Frontal cortex (tissue), 4 donors: Measurements from ENCODE around the gene SCT. TPM values are rescaled to one million over a fixed set of nuclear protein-coding genes. Genes with fewer than 3 reads are reported as not detected.

Experiments
- DNase-seq, 2 donors: peaks; one replicate each; pipeline ENCODE4 v3.0.0; 2012; ENCODE audit warnings: low spot score in 2 of 2
- FAIRE-seq: peaks from 2 replicates; lab custom pipeline; 2012; peaks lifted over from hg19 to GRCh38; lab: Jason Lieb, UNC
- total RNA-seq: library from RNA; depleted of rRNA; stranded (reverse); fragments of >200 nt; gene quantifications from one replicate; pipeline ENCODE4 v1.2.3, GENCODE V29; 2014
- donor health status: control.
- donor health status: control.
- donor health status: control.

Gene SCT
- total RNA-seq, 1 donor from 2014 or later: not detected

- FAIRE-seq (no peak), DNase-seq (no peak)
These were observed 31.6 kb downstream of the SCT start for GRCh38 chr11:595400-595799.

GRCh38 chr11:593347-593746, 33.6 kb downstream of the SCT start:
- no peak for DNase-seq
- FAIRE-seq: no peak

- FAIRE-seq (no peak), DNase-seq (no peak)
These were observed 34.1 kb downstream of the SCT start for GRCh38 chr11:592918-593317.

GRCh38 chr11:592501-592900, 34.5 kb downstream of the SCT start:
- FAIRE-seq: no peak

GRCh38 chr11:590997-591396, 36.0 kb downstream of the SCT start:
- FAIRE-seq (no peak), DNase-seq (no peak)

More at GRCh38 chr11:592501-592900, 34.5 kb downstream of the SCT start:
- DNase-seq: no peak

- DNase-seq: no peak
- FAIRE-seq: no peak
These were observed 37.2 kb downstream of the SCT start for GRCh38 chr11:589798-590197.

GRCh38 chr11:587978-588380, 39.0 kb downstream of the SCT start:
- FAIRE-seq (no peak), DNase-seq (no peak)

GRCh38 chr11:587546-587945, 39.4 kb downstream of the SCT start:
- FAIRE-seq: no peak

GRCh38 chr11:586376-587316, 40.3 kb downstream of the SCT start:
- FAIRE-seq (no peak), DNase-seq (no peak)

More at GRCh38 chr11:587546-587945, 39.4 kb downstream of the SCT start:
- no peak for DNase-seq

GRCh38 chr11:584287-584686, 42.7 kb downstream of the SCT start:
- DNase-seq (no peak), FAIRE-seq (no peak)

GRCh38 chr11:581752-582151, 45.2 kb downstream of the SCT start:
- FAIRE-seq (no peak), DNase-seq (peak in 1 of 2 donors; percentile 51)

- FAIRE-seq: no peak
- DNase-seq: no peak
These were observed 45.6 kb downstream of the SCT start for GRCh38 chr11:581342-581741.

- DNase-seq: no peak
- FAIRE-seq: no peak
These were observed 47.0 kb downstream of the SCT start for GRCh38 chr11:579830-580601.

GRCh38 chr11:578276-579035, 48.5 kb downstream of the SCT start:
- DNase-seq: no peak
- no peak for FAIRE-seq

- FAIRE-seq (no peak), DNase-seq (no peak)
These were observed 49.4 kb downstream of the SCT start for GRCh38 chr11:577611-577894.

GRCh38 chr11:576811-577610, 50.0 kb downstream of the SCT start:
- DNase-seq (no peak), FAIRE-seq (no peak)
